K562 (cell line): ENCODE results near the gene ENDOG. TPM values are rescaled to one million over a fixed set of nuclear protein-coding genes. Genes with fewer than 3 reads are reported as not detected.

Experiments
- CCNT2 ChIP-seq: IDR thresholded peaks from 2 replicates; pipeline ENCODE4 v1.6.1; 2011; ENCODE audit warnings: borderline replicate concordance, low read depth, mild to moderate bottlenecking, moderate library complexity, mixed read lengths, low read length; ENCODE audit not compliant: insufficient read length; ENCODE audit errors: extremely low read depth
- CHD2 ChIP-seq: IDR thresholded peaks from 2 replicates; pipeline ENCODE4 v1.6.1; 2011; ENCODE audit warnings: low read depth, low read length
- CREB1 ChIP-seq, 2 experiments: sonication (generic) in 1 of 2; formaldehyde crosslinking in 1 of 2; IDR thresholded peaks; 2 replicates each; pipeline versions ENCODE4 v1.6.1 to v1.8.0; 2012 to 2022; ENCODE audit warnings: inconsistent platforms in 1 of 2, mild to moderate bottlenecking in 1 of 2, missing genetic modification reagents in 1 of 2, moderate library complexity in 1 of 2
- ESRRB ChIP-seq: fragments of 250-450 bp; sonication (Bioruptor Pico); IDR thresholded peaks from 2 replicates; pipeline ENCODE4 v1.5.0; 2020; ENCODE audit warnings: mild to moderate bottlenecking, moderate library complexity, borderline replicate concordance
- HDAC8 ChIP-seq: fragments of 450-650 bp; IDR thresholded peaks from 2 replicates; pipeline ENCODE4 v1.6.1; 2016; ENCODE audit warnings: mild to moderate bottlenecking, missing genetic modification characterization, moderate library complexity, missing compliant biosample characterization
- KLF6 ChIP-seq: fragments of 250-450 bp; sonication (Bioruptor Pico); IDR thresholded peaks from 2 replicates; pipeline ENCODE4 v1.4.0; 2020; ENCODE audit warnings: mild to moderate bottlenecking, moderate library complexity, borderline replicate concordance
- NBN ChIP-seq: fragments of 450-650 bp; IDR thresholded peaks from 2 replicates; pipeline ENCODE4 v1.6.1; 2016; ENCODE audit warnings: low read depth, mild to moderate bottlenecking
- SP2 ChIP-seq: IDR thresholded peaks from 2 replicates; pipeline ENCODE4 v1.6.1; 2011; ENCODE audit warnings: mild to moderate bottlenecking, low read depth, low read length, moderate library complexity; ENCODE audit not compliant: poor library complexity, severe bottlenecking; ENCODE audit errors: extremely low read depth
- ZNF444 ChIP-seq: fragments of 250-450 bp; sonication (Bioruptor Pico); IDR thresholded peaks from 2 replicates; pipeline ENCODE4 v1.4.0; 2020; ENCODE audit warnings: mild to moderate bottlenecking, moderate library complexity
- polyA plus RNA-seq, 8 experiments: library from polyadenylated mRNA; depleted of rRNA in 4 of 8; stranded (reverse) in 5 of 8; unstranded in 3 of 8; fragments of >200 nt; fragmentation: Nextera tagmentation in 2 of 8; fragmentation: Illumina TruSeq in 1 of 8; extraction: Ambion mirVana in 2 of 8; extraction: Trizol in 1 of 8; gene quantifications; 2 replicates each; pipeline versions ENCODE4 v1.2.1 to v1.2.3, GENCODE V29; 2011 to 2014; ENCODE audit warnings: inconsistent platforms in 1 of 8, missing spikeins in 1 of 8
- total RNA-seq, 7 experiments: library from RNA; depleted of rRNA in 6 of 7; stranded (reverse); fragments of >200 nt in 6 of 7; fragmentation: Illumina TruSeq in 2 of 7; extraction: Trizol in 2 of 7; gene quantifications; 2 replicates each; pipeline versions ENCODE4 v1.2.1 to v1.2.3, GENCODE V29; 2011 to 2021; ENCODE audit warnings: low replicate concordance in 1 of 7
- TF ChIP-seq, protein P1 (sequence below): fragments of 450-650 bp; IDR thresholded peaks from 2 replicates; pipeline ENCODE4 v1.6.1; 2016; ENCODE audit warnings: mild to moderate bottlenecking, moderate library complexity
- TF ChIP-seq, protein P2 (sequence below): sonication (generic); formaldehyde crosslinking; IDR thresholded peaks from 2 replicates; pipeline ENCODE4 v1.8.0; 2022; ENCODE audit warnings: mild to moderate bottlenecking, missing genetic modification reagents, borderline replicate concordance

ENDOG gene
- total and polyA plus RNA-seq, 9 of the 15 experiments (the other 6 are each of a cell fraction or from before 2014, with no cell fraction given): 1.2 to 91.0 (median 25.5) TPM

DNA sequence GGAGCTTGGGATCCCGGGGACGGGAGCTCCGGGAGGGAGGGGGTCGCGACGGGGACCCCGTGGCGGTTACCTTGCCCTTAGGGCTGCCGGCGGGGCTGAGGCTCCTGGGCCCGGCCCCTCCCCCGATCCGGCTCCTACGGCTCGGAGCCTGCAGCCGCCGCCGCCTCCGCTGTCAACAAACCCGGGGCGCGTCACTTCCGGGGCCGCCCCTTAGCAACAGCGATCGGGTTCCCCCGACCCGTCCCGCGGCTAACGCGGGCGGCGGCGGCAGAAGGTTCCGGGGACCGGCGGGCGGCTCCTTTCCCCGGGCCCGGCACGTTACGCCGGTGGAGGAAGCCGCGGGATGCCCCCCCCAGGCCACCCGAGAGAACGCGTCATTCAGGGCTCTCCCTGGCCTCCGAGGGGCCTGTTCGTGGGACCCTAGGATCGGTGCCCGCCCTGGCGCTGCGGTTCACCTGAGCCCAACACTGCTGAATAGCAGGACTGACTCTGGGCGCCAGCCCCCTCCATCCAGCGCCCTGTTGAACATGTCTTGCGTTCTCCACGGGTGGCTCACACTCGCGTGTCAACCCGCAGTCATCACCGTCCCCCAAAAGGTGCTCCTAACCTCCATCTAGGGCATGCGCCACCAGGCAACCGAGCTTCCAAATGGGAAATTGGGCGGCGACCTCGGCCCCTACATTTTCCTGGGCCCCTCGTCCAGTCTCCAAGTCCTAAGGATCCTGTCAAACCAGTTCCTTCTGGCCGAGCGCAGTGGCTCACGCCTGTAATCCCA lies 46.4 kb upstream of the ENDOG start, which contains the start of gene ZER1 (continued):
- TF ChIP-seq, protein P1, sequence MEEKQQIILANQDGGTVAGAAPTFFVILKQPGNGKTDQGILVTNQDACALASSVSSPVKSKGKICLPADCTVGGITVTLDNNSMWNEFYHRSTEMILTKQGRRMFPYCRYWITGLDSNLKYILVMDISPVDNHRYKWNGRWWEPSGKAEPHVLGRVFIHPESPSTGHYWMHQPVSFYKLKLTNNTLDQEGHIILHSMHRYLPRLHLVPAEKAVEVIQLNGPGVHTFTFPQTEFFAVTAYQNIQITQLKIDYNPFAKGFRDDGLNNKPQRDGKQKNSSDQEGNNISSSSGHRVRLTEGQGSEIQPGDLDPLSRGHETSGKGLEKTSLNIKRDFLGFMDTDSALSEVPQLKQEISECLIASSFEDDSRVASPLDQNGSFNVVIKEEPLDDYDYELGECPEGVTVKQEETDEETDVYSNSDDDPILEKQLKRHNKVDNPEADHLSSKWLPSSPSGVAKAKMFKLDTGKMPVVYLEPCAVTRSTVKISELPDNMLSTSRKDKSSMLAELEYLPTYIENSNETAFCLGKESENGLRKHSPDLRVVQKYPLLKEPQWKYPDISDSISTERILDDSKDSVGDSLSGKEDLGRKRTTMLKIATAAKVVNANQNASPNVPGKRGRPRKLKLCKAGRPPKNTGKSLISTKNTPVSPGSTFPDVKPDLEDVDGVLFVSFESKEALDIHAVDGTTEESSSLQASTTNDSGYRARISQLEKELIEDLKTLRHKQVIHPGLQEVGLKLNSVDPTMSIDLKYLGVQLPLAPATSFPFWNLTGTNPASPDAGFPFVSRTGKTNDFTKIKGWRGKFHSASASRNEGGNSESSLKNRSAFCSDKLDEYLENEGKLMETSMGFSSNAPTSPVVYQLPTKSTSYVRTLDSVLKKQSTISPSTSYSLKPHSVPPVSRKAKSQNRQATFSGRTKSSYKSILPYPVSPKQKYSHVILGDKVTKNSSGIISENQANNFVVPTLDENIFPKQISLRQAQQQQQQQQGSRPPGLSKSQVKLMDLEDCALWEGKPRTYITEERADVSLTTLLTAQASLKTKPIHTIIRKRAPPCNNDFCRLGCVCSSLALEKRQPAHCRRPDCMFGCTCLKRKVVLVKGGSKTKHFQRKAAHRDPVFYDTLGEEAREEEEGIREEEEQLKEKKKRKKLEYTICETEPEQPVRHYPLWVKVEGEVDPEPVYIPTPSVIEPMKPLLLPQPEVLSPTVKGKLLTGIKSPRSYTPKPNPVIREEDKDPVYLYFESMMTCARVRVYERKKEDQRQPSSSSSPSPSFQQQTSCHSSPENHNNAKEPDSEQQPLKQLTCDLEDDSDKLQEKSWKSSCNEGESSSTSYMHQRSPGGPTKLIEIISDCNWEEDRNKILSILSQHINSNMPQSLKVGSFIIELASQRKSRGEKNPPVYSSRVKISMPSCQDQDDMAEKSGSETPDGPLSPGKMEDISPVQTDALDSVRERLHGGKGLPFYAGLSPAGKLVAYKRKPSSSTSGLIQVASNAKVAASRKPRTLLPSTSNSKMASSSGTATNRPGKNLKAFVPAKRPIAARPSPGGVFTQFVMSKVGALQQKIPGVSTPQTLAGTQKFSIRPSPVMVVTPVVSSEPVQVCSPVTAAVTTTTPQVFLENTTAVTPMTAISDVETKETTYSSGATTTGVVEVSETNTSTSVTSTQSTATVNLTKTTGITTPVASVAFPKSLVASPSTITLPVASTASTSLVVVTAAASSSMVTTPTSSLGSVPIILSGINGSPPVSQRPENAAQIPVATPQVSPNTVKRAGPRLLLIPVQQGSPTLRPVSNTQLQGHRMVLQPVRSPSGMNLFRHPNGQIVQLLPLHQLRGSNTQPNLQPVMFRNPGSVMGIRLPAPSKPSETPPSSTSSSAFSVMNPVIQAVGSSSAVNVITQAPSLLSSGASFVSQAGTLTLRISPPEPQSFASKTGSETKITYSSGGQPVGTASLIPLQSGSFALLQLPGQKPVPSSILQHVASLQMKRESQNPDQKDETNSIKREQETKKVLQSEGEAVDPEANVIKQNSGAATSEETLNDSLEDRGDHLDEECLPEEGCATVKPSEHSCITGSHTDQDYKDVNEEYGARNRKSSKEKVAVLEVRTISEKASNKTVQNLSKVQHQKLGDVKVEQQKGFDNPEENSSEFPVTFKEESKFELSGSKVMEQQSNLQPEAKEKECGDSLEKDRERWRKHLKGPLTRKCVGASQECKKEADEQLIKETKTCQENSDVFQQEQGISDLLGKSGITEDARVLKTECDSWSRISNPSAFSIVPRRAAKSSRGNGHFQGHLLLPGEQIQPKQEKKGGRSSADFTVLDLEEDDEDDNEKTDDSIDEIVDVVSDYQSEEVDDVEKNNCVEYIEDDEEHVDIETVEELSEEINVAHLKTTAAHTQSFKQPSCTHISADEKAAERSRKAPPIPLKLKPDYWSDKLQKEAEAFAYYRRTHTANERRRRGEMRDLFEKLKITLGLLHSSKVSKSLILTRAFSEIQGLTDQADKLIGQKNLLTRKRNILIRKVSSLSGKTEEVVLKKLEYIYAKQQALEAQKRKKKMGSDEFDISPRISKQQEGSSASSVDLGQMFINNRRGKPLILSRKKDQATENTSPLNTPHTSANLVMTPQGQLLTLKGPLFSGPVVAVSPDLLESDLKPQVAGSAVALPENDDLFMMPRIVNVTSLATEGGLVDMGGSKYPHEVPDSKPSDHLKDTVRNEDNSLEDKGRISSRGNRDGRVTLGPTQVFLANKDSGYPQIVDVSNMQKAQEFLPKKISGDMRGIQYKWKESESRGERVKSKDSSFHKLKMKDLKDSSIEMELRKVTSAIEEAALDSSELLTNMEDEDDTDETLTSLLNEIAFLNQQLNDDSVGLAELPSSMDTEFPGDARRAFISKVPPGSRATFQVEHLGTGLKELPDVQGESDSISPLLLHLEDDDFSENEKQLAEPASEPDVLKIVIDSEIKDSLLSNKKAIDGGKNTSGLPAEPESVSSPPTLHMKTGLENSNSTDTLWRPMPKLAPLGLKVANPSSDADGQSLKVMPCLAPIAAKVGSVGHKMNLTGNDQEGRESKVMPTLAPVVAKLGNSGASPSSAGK: no peak; the same call in none of the 2 replicates
- TF ChIP-seq SP2: peak; percentile 24
- TF ChIP-seq ZNF444 (CRISPR knock-in tag): no peak
- TF ChIP-seq CHD2: peak; percentile 10; the same call in 1 of the 2 replicates
- TF ChIP-seq ESRRB (CRISPR knock-in tag): no peak
- TF ChIP-seq CCNT2: peak; percentile 98
- peak; percentile 69; the same call in 1 of the 2 replicates for TF ChIP-seq HDAC8 (tag)
- TF ChIP-seq KLF6 (CRISPR knock-in tag): peak; percentile 65; the same call in 1 of the 2 replicates
- TF ChIP-seq CREB1 (IDR thresholded peaks at IDR 0.05): peak; percentile 84
- peak; percentile 95 for TF ChIP-seq CREB1 (CRISPR knock-in tag; IDR thresholded peaks at IDR 0.05)
- no peak for TF ChIP-seq NBN
- TF ChIP-seq, protein P2, sequence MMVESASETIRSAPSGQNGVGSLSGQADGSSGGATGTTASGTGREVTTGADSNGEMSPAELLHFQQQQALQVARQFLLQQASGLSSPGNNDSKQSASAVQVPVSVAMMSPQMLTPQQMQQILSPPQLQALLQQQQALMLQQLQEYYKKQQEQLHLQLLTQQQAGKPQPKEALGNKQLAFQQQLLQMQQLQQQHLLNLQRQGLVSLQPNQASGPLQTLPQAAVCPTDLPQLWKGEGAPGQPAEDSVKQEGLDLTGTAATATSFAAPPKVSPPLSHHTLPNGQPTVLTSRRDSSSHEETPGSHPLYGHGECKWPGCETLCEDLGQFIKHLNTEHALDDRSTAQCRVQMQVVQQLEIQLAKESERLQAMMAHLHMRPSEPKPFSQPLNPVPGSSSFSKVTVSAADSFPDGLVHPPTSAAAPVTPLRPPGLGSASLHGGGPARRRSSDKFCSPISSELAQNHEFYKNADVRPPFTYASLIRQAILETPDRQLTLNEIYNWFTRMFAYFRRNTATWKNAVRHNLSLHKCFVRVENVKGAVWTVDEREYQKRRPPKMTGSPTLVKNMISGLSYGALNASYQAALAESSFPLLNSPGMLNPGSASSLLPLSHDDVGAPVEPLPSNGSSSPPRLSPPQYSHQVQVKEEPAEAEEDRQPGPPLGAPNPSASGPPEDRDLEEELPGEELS (CRISPR knock-in tag): peak; percentile 72; the same call in 1 of the 2 replicates
